Neural cell (in vitro differentiated cells): Measurements from ENCODE around the gene TAF8.

ENCODE experiments used
- EZH2 ChIP-seq: fragments of 200-600, 300-800 bp; shearing (Covaris generic), sonication (generic); IDR thresholded peaks from 2 replicates; pipeline ENCODE4 v1.6.1; 2014; ENCODE audit warnings: antibody characterized with exemption, low read length, borderline replicate concordance, mild to moderate bottlenecking; ENCODE audit not compliant: insufficient read depth, poor library complexity, severe bottlenecking
- POLR2AphosphoS5 ChIP-seq: IDR thresholded peaks from 2 replicates; pipeline ENCODE4 v1.6.1; 2012
- TF ChIP-seq, protein P1 (sequence below): fragments of 450-650 bp; IDR thresholded peaks from 2 replicates; pipeline ENCODE4 v1.5.1; 2014; ENCODE audit warnings: antibody characterized with exemption, mild to moderate bottlenecking, moderate library complexity; ENCODE audit not compliant: poor library complexity, severe bottlenecking

DNA sequence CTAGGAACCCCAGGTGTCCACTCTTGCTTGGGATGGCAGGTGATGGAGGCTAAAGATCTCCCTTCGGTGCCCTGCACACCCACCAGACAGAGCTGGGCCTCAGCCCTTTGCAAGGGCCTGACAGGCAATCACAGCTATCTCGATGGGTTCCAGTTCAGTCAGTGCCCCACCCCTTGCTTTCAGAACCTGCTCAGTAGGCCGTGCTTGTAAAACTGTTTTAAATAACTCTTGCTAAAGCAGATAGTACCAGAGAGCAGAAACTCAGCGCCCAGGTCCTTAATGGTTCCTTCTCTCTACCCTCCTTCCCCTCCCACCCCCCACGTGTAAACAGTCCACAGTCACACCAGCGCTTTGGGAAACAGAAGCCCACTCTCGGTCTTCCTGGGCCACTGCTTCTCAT lies 52.9 kb downstream of the TAF8 start:
- no peak for TF ChIP-seq POLR2AphosphoS5
- TF ChIP-seq, protein P1, sequence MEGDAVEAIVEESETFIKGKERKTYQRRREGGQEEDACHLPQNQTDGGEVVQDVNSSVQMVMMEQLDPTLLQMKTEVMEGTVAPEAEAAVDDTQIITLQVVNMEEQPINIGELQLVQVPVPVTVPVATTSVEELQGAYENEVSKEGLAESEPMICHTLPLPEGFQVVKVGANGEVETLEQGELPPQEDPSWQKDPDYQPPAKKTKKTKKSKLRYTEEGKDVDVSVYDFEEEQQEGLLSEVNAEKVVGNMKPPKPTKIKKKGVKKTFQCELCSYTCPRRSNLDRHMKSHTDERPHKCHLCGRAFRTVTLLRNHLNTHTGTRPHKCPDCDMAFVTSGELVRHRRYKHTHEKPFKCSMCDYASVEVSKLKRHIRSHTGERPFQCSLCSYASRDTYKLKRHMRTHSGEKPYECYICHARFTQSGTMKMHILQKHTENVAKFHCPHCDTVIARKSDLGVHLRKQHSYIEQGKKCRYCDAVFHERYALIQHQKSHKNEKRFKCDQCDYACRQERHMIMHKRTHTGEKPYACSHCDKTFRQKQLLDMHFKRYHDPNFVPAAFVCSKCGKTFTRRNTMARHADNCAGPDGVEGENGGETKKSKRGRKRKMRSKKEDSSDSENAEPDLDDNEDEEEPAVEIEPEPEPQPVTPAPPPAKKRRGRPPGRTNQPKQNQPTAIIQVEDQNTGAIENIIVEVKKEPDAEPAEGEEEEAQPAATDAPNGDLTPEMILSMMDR = no peak
- no peak for TF ChIP-seq EZH2
